Mesenchymal stem cell (in vitro differentiated cells and primary cell): ENCODE results near the gene MISP.
"Not testable (repeated sequence)": the region's sequence is repeated elsewhere in the genome, so short reads cannot be mapped to it uniquely, and the experiment has no call there.

Source experiments
- DNase-seq: peaks from one replicate; pipeline ENCODE4 v3.0.0-alpha.2; 2013
- H2AFZ ChIP-seq: one replicate; pipeline ENCODE4 v1.6.1; 2013; ENCODE audit warnings: low read depth, mild to moderate bottlenecking, control low read depth, inconsistent platforms, low read length, moderate library complexity
- H2AK5ac ChIP-seq: 2 replicates; pipeline ENCODE4 v1.6.1; 2013; ENCODE audit warnings: low read length, moderate library complexity, mild to moderate bottlenecking, inconsistent platforms; ENCODE audit not compliant: severe bottlenecking
- H2BK120ac ChIP-seq: one replicate; pipeline ENCODE4 v1.6.1; 2013; ENCODE audit warnings: low read depth, mild to moderate bottlenecking, inconsistent platforms, low read length, moderate library complexity
- H2BK12ac ChIP-seq, 2 experiments: one replicate each; pipeline ENCODE4 v1.6.1; 2013; ENCODE audit warnings: inconsistent platforms in 2 of 2, low read length in 2 of 2, mild to moderate bottlenecking in 2 of 2, moderate library complexity in 2 of 2, control low read depth in 1 of 2
- H2BK15ac ChIP-seq: one replicate; pipeline ENCODE4 v1.6.1; 2013; ENCODE audit warnings: mild to moderate bottlenecking, low read depth, inconsistent platforms; ENCODE audit not compliant: poor library complexity, severe bottlenecking
- H2BK5ac ChIP-seq: 2 replicates; pipeline ENCODE4 v1.6.1; 2013; ENCODE audit warnings: low read depth, mild to moderate bottlenecking, low read length, control low read depth, inconsistent platforms; ENCODE audit not compliant: poor library complexity, severe bottlenecking
- H3K14ac ChIP-seq, 2 experiments: one replicate each; pipeline ENCODE4 v1.6.1; 2013; ENCODE audit warnings: inconsistent platforms in 2 of 2, low read length in 2 of 2, control low read depth in 1 of 2, mild to moderate bottlenecking in 1 of 2, moderate library complexity in 1 of 2
- H3K18ac ChIP-seq, 2 experiments: one replicate each; pipeline ENCODE4 v1.6.1; 2013; ENCODE audit warnings: inconsistent platforms in 2 of 2, low read length in 2 of 2, control low read depth in 1 of 2, low read depth in 1 of 2, mild to moderate bottlenecking in 1 of 2
- H3K23ac ChIP-seq, 2 experiments: one replicate each; pipeline ENCODE4 v1.6.1; 2013; ENCODE audit warnings: inconsistent platforms in 2 of 2, low read length in 2 of 2, mild to moderate bottlenecking in 2 of 2, moderate library complexity in 2 of 2, control low read depth in 1 of 2
- H3K27ac ChIP-seq: 2 replicates; pipeline ENCODE4 v1.5.1; 2013; ENCODE audit warnings: mild to moderate bottlenecking, moderate library complexity, low read length, control low read depth, inconsistent platforms; ENCODE audit not compliant: poor library complexity, severe bottlenecking
- H3K27me3 ChIP-seq, 2 experiments: 2 replicates each; pipeline versions ENCODE4 v1.6.1 to v1.7.0; 2013; ENCODE audit warnings: low read length in 2 of 2, mild to moderate bottlenecking in 2 of 2, moderate library complexity in 2 of 2, control low read depth in 1 of 2, inconsistent platforms in 1 of 2; ENCODE audit not compliant: control insufficient read depth in 1 of 2, insufficient read depth in 1 of 2
- H3K36me3 ChIP-seq, 2 experiments: 2 replicates each; pipeline versions ENCODE4 v1.6.1 to v1.7.0; 2013; ENCODE audit warnings: low read length in 2 of 2, control low read depth in 1 of 2, inconsistent platforms in 1 of 2, low read depth in 1 of 2, mild to moderate bottlenecking in 1 of 2; ENCODE audit not compliant: insufficient read depth in 2 of 2, control insufficient read depth in 1 of 2
- H3K4ac ChIP-seq, 2 experiments: one replicate each; pipeline ENCODE4 v1.6.1; 2013; ENCODE audit warnings: inconsistent platforms in 2 of 2, low read length in 2 of 2, mild to moderate bottlenecking in 2 of 2, moderate library complexity in 2 of 2, control low read depth in 1 of 2, low read depth in 1 of 2
- H3K4me1 ChIP-seq: 2 replicates; pipeline ENCODE4 v1.6.1; 2013; ENCODE audit warnings: low read depth, low read length, control low read depth; ENCODE audit not compliant: control insufficient read depth, insufficient read depth
- H3K4me2 ChIP-seq: 2 replicates; pipeline ENCODE4 v1.6.1; 2013; ENCODE audit warnings: low read length, mild to moderate bottlenecking, inconsistent platforms; ENCODE audit not compliant: poor library complexity, severe bottlenecking
- H3K4me3 ChIP-seq, 2 experiments: 2 replicates each; pipeline versions ENCODE4 v1.5.1 to v1.7.0; 2013; ENCODE audit warnings: low read length in 2 of 2, mild to moderate bottlenecking in 2 of 2, control low read depth in 1 of 2, low read depth in 1 of 2; ENCODE audit not compliant: insufficient read depth in 1 of 2
- H3K79me1 ChIP-seq: replicated peaks from 2 replicates; pipeline ENCODE4 v1.6.1; 2013; ENCODE audit warnings: mild to moderate bottlenecking, control low read depth, low read length, inconsistent platforms; ENCODE audit not compliant: poor library complexity, severe bottlenecking
- H3K9ac ChIP-seq: 2 replicates; pipeline ENCODE4 v1.7.0; 2013; ENCODE audit warnings: mild to moderate bottlenecking, low read length, moderate library complexity
- H3K9me3 ChIP-seq: 2 replicates; pipeline ENCODE4 v1.7.0; 2013; ENCODE audit warnings: mild to moderate bottlenecking, low read length; ENCODE audit not compliant: control insufficient read depth
- H4K8ac ChIP-seq: one replicate; pipeline ENCODE4 v1.6.1; 2013; ENCODE audit warnings: inconsistent platforms, mild to moderate bottlenecking, low read length, moderate library complexity
- H4K91ac ChIP-seq: one replicate; pipeline ENCODE4 v1.6.1; 2013; ENCODE audit warnings: mild to moderate bottlenecking, low read length, inconsistent platforms
- WGBS: methylation state at CpG from one replicate; pipeline ENCODE4 v1.1.7; 2013; ENCODE audit warnings: mixed read lengths; 5-methylcytosine and 5-hydroxymethylcytosine counted together

Gene MISP

DNA sequence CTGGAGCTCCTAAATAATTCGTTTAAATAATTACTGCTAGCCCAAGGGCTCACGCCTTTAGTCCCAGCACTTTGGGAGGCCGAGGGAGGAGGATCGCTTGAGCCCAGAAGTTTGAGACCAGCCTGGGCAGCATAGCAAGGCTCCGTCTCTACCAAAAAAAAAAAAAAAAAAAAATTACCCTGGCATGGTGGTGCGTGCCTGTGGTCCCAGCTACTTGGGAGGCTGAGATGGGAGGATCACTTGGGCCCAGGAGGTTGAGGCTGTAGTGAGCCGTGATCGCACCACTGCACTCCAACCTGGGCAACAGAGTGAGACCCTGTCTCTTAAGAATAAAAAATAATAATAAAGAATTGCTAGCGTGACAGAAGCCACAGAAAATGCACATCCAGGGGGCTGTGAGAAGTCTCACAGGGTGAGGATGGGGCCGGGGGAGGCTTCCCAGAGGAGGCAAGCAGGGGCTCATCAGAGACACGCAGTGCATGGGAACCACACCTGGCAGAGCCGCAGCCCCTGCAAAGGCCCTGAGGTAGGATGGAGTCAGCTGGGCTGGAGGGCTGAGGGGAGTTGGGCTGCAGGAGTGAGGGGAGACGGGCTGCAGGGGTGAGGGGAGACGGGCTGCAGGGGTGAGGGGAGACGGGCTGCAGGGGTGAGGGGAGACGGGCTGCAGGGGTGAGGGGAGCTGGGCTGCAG lies 10.0 kb upstream of the MISP start:
- not testable (repeated sequence) for H3K4me3 ChIP-seq, H3K4me2 ChIP-seq, H3K14ac ChIP-seq, H3K18ac ChIP-seq, H3K9ac ChIP-seq, H3K4me1 ChIP-seq, H2BK15ac ChIP-seq, DNase-seq, H2BK5ac ChIP-seq, H3K27me3 ChIP-seq, H3K23ac ChIP-seq, H2AFZ ChIP-seq, H3K4ac ChIP-seq, H3K79me1 ChIP-seq, H2AK5ac ChIP-seq, H2BK12ac ChIP-seq, H4K8ac ChIP-seq, H2BK120ac ChIP-seq, H4K91ac ChIP-seq, H3K9me3 ChIP-seq, H3K27ac ChIP-seq
- WGBS: 83% methylated on average over 12 of the region's 16 CpGs
- peaks cover 13 to 44% of the 10 kb centered on the region in 2 experiments for H3K36me3 ChIP-seq

DNA sequence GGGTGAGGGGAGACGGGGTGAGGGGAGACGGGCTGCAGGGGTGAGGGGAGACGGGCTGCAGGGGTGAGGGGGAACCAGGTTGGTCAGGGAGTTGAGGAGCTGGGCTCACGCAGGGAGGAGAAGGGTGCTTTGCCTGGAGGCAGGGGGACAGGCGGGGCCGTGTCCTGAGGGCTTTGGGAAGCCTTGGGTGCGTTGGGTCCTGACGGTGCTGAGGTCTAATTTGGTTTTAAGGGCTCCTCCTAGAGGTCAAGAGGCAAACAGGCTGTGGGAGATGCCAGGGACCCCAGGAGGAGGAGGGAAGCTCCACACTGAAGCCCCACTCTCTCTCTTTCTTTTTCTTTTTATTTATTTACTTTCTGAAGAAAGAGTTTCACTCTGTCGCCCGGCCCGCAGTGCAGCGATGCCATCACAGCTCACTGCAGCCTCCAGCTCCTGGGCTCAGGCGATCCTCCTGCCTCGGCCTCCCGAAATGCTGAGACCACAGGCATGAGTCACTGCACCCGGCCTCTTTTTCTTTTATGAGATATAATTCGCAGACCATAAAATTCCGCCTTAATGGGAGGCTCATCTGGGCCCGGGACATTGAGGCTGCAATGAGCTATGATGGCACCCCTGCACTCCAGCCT lies 9.3 kb upstream of the MISP start:
- Histone ChIP-seq H4K91ac (no peak overlapping the region), H3K9me3 (peaks cover 7% of the 10 kb centered on the region), H2AK5ac (no peak overlapping the region), H3K27me3 (no peaks in the 10 kb centered on the region), H3K18ac (no peak overlapping the region), H3K4ac (no peak overlapping the region), H3K14ac (no peak overlapping the region), H2AFZ (no peak overlapping the region), H2BK120ac (no peak overlapping the region), H3K4me2 (no peak overlapping the region), H2BK15ac (no peak overlapping the region), H3K4me1 (peaks cover 10% of the 10 kb centered on the region), H3K36me3 (peaks cover 8 to 44% of the 10 kb centered on the region in 2 experiments), H3K27ac (no peak overlapping the region), H4K8ac (no peak overlapping the region), H3K4me3 (no peak overlapping the region), H3K23ac (no peak overlapping the region), H2BK12ac (peak overlapping the region in 1 of 2 experiments; percentile 23), H2BK5ac (no peak overlapping the region), H3K9ac (no peak overlapping the region), H3K79me1 (no peaks in the 10 kb centered on the region)
- no peak for DNase-seq
- WGBS: 88% methylated on average over 13 of the region's 19 CpGs

DNA sequence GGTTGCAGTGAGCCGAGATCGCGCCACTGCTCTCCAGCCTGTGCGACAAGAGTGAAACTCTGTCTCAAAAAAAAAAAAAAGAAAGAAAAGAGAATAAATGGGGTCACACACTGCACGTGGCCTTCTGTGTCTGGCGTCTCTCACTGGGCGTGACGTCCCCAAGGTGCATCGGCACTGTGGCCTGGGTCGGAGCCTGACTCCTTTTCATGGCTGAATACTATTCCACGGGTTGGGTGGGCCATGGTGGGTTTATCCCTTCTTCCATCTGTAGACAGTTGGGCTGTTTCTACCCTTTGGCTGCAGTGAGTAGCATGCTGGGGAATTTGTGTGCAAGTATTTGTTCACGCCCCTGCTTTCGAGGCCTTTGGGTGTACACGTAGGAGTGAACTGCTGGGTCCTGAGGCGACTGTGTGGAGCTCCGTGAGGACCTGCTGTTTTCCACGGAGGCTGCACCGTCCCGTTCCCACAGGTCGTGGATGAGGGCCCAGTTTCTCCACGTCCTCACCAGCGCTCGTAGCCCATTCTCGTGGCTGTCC lies 8.3 kb upstream of the MISP start:
- H3K4me1 ChIP-seq: peaks cover 8% of the 10 kb centered on the region
- no peak overlapping the region for H2BK5ac ChIP-seq
- H3K14ac ChIP-seq: no peak overlapping the region
- no peak overlapping the region for H3K27ac ChIP-seq
- no peak overlapping the region for H2AK5ac ChIP-seq
- no peak overlapping the region for H3K18ac ChIP-seq
- no peak overlapping the region for H4K91ac ChIP-seq
- H3K27me3 ChIP-seq: no peaks in the 10 kb centered on the region
- H3K4me2 ChIP-seq: no peak overlapping the region
- H3K4me3 ChIP-seq: no peak overlapping the region
- H3K4ac ChIP-seq: no peak overlapping the region
- no peaks in the 10 kb centered on the region for H3K79me1 ChIP-seq
- no peak overlapping the region for H2AFZ ChIP-seq
- 96% methylated on average over 24 of the region's 24 CpGs for WGBS
- H3K36me3 ChIP-seq: peaks cover 9 to 46% of the 10 kb centered on the region in 2 experiments
- H2BK12ac ChIP-seq: no peak overlapping the region
- peaks cover 9% of the 10 kb centered on the region for H3K9me3 ChIP-seq
- DNase-seq: no peak
- H3K23ac ChIP-seq: no peak overlapping the region
- H3K9ac ChIP-seq: no peak overlapping the region
- no peak overlapping the region for H4K8ac ChIP-seq
- no peak overlapping the region for H2BK15ac ChIP-seq
- H2BK120ac ChIP-seq: no peak overlapping the region

DNA sequence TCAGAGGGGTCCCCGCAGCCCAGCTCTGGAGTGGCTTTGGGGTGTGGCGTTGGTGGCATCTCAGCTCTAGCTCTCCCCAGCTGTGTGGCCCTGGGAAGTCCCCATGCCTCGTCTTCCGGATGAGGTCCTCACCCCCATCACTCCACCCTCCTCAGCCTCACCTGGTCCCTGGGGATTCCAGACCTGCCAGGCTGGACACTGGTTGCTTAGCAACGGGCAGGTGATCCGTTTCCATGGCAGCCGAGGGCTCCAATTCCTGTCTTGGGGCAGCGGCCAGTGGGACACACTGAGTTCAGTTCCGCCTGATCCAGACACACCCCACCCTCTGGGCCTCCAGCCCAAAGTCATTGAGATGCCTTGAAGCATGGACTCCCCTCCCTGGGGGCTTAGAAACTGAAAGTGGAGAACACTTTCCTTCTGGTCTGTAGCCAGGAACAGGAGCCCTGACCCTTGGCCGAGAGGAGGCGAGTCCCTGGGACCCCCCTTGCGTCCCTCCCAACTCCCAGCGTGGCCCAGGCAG lies 7.7 kb upstream of the MISP start:
- Histone ChIP-seq H3K4me2 (no peak overlapping the region), H3K4me3 (no peak overlapping the region), H3K14ac (no peak overlapping the region), H3K23ac (no peak overlapping the region), H2BK12ac (no peak overlapping the region), H2BK120ac (no peak overlapping the region), H2AFZ (no peak overlapping the region), H2BK5ac (no peak overlapping the region), H3K27ac (no peak overlapping the region), H3K36me3 (peaks cover 14 to 50% of the 10 kb centered on the region in 2 experiments), H4K91ac (no peak overlapping the region), H3K4ac (no peak overlapping the region), H3K4me1 (peaks cover 5% of the 10 kb centered on the region), H3K9ac (no peak overlapping the region), H3K27me3 (no peaks in the 10 kb centered on the region), H3K79me1 (no peaks in the 10 kb centered on the region), H4K8ac (no peak overlapping the region), H2BK15ac (no peak overlapping the region), H3K18ac (no peak overlapping the region), H2AK5ac (no peak overlapping the region), H3K9me3 (peaks cover 16% of the 10 kb centered on the region)
- DNase-seq: no peak
- WGBS: 86% methylated on average over 13 of the region's 13 CpGs
